Stimulated activated CD8-positive, alpha-beta memory T cell treated with anti-CD3 and anti-CD28 coated beads, Interleukin-12 subunit alpha, Interleukin-12 subunit beta, amount 100 ng/mL, for 4 hours (primary cell): ENCODE data around the gene ZSWIM4.
"Not testable (repeated sequence)": the region's sequence is repeated elsewhere in the genome, so short reads cannot be mapped to it uniquely, and the experiment has no call there.

Experiments
- DNase-seq: peaks from one replicate; pipeline ENCODE4 v3.0.0-alpha.2; 2020; ENCODE audit warnings: low read depth

ZSWIM4 gene

DNA sequence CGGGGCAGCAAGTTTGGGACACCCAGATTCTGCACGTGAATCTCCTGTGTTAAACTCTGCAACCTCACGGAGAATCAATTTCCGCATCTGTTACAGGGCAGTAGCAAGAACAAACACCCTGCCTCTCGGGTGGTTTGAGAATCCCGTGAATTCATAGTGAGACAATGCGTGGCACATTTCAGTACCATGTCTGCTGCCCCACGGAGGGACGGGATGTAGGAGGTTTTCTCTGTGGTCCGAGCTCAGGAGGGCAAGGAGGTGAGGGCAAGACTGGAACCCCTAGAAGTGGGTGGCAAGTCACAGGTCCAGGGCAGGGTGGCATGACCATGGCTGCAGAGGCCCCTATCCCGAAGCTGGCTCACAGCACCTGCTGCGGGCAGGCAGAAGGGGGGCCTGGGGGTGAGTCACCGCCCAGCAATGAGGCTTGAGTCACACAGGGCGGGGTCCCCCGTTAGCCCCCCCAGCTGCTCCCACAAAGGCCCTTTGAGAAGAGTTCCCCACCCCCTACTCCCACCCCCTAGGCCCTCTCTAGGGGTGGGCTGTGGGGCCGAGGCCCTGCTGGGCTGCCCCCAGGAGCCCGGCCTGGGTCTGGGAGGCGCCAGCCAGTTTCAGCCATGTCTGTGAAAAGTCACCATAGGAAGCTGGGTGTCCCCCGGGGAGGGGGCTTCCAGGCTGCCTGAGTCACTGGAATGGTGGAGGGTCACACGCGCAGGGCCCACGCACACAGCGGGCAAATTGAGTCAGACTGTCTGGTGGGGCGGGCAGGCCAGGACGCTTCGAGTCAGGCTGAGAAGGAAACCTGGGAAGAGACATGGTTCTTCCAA lies 55.9 kb downstream of the ZSWIM4 start:
- peak; percentile 76 for DNase-seq

- DNase-seq = not testable (repeated sequence)
These were observed 56.5 kb downstream of the ZSWIM4 start for GRCh38 chr19:13851734-13852114.

GRCh38 chr19:13852171-13852707 lies 57.0 kb downstream of the ZSWIM4 start:
- DNase-seq = not testable (repeated sequence)

DNA sequence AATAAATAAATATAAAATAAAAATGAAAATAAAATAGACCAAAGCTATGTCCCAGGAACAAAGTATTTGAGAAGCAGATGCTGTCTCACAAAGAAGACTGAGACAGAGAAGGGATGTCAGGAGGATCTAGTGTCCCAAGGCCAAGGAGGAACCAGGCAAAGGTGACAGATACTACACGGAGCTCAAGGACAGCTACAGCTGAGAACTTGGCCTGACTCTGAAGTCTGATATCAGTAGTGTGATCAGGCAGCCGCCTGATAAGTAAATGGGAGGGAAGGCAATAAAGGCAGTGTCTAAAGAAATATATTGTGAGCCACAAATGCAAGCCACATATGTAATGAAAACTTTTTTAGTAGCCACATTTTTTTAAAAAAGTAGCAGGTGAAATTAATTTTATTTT lies 61.3 kb downstream of the ZSWIM4 start:
- no peak for DNase-seq

GRCh38 chr19:13859361-13859880 lies 64.2 kb downstream of the ZSWIM4 start:
- DNase-seq = no peak

GRCh38 chr19:13860679-13861391 lies 65.6 kb downstream of the ZSWIM4 start:
- no peak for DNase-seq

- DNase-seq = no peak
These were observed 66.1 kb downstream of the ZSWIM4 start for GRCh38 chr19:13861392-13861713.

GRCh38 chr19:13861714-13862531 lies 66.7 kb downstream of the ZSWIM4 start:
- DNase-seq = peak; percentile 81

GRCh38 chr19:13864046-13864666 lies 68.9 kb downstream of the ZSWIM4 start:
- no peak for DNase-seq

- no peak for DNase-seq
These were observed 69.7 kb downstream of the ZSWIM4 start for GRCh38 chr19:13864667-13865570.

- DNase-seq = no peak
These were observed 70.6 kb downstream of the ZSWIM4 start for GRCh38 chr19:13865571-13866462.

DNA sequence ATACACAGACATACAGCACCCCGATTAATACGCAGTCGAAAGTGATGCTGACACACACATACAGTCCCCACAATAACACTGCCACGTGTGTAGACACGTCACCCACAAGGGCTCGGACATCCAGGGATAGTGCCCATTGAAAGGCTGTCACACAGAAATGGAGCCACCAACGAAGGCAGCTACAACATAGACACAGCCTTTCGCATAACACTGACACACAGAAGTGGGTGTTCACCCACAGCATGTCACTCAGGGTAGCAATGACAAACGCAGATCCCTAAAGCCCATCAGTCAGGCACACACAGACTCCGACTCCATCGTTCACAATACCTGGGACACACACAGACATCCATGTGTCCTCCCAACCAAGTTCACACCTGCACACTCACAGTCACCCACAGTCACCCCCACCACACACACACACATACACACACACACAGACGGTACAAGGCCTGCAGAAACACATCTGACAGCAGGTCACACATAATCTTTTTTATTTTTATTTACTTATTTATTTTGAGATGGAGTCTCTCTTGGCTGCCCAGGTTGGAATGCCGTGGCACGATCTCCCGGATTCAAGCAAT lies 71.3 kb downstream of the ZSWIM4 start:
- no peak for DNase-seq

- no peak for DNase-seq
These were observed 73.4 kb downstream of the ZSWIM4 start for GRCh38 chr19:13868663-13869062.

- DNase-seq = no peak
These were observed 74.0 kb downstream of the ZSWIM4 start for GRCh38 chr19:13869281-13869680.

DNA sequence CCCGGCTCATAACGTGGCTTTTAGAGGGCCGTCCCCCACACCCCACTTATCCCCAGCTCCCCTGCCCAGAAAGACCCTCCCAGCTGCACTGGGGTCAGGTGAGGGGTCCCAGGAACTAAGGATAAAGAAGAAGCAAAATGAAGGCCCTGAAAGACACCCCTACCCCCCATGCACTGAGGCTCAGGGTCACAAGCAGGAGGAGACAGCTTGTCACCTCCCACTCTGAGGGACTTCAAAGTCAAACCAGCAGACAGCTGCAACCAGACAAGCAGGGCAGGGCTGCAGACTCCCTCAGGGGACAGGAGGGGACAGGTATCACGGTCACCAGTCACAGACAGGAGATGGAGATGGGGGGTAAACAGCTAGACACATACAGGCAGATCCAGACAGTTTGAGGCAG lies 75.6 kb downstream of the ZSWIM4 start:
- DNase-seq = no peak

- no peak for DNase-seq
These were observed 77.1 kb downstream of the ZSWIM4 start for GRCh38 chr19:13872339-13872694.

- DNase-seq = no peak
These were observed 77.6 kb downstream of the ZSWIM4 start for GRCh38 chr19:13872695-13873389.

- no peak for DNase-seq
These were observed 78.7 kb downstream of the ZSWIM4 start for GRCh38 chr19:13873834-13874515.
